ENCODE results near the gene PLVAP.

Gene PLVAP, protein sequence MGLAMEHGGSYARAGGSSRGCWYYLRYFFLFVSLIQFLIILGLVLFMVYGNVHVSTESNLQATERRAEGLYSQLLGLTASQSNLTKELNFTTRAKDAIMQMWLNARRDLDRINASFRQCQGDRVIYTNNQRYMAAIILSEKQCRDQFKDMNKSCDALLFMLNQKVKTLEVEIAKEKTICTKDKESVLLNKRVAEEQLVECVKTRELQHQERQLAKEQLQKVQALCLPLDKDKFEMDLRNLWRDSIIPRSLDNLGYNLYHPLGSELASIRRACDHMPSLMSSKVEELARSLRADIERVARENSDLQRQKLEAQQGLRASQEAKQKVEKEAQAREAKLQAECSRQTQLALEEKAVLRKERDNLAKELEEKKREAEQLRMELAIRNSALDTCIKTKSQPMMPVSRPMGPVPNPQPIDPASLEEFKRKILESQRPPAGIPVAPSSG

DNA sequence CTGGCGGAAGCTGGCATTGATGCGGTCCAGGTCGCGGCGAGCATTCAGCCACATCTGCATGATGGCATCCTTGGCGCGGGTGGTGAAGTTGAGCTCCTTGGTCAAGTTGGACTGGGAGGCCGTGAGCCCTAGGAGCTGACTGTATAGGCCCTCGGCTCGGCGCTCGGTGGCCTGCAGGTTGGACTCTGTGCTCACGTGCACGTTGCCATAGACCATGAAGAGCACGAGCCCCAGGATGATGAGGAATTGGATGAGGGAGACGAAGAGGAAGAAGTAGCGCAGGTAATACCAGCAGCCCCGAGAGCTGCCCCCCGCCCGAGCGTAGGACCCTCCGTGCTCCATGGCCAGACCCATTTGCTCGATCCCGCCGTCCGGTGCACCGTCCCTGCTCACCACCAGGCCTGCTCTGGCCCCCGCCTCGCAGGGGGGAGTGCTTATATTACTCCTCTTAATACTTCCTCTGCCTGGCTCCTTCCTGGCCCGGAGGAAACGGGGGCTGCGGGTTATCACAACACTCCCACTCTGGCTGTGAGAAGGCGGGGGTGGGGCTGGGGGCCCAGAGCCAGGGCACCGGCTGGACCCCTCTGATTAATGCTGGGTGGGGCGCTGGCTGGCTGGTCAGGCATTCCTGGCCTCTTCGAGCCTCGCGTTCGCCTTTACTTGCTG lies at the start of gene PLVAP:
Gene PLVAP (minus strand): TSS at position 408 of the 666 bp plus-strand sequence. CDS start 54 bp downstream, at position 354.
- no peak for DNase-seq (ENCODE audit: low read depth in 2 of 2)

GRCh38 chr19:17424743-17425365 lies 47.7 kb upstream of the PLVAP start:
- no peak for DNase-seq (ENCODE audit: low read depth in 2 of 2)

- DNase-seq (ENCODE audit: low read depth in 2 of 2) = no peak
Observed at GRCh38 chr19:17423429-17424208, 46.5 kb upstream of the PLVAP start.

GRCh38 chr19:17421942-17422341 lies 44.8 kb upstream of the PLVAP start:
- DNase-seq (ENCODE audit: low read depth in 2 of 2) = no peak

GRCh38 chr19:17420475-17420924 lies 43.4 kb upstream of the PLVAP start:
- DNase-seq (ENCODE audit: low read depth in 2 of 2) = no peak

- peak; percentile 91 to 93 for DNase-seq (ENCODE audit: low read depth in 2 of 2)
Observed at GRCh38 chr19:17419621-17420474, 42.7 kb upstream of the PLVAP start, which contains the start of gene MVB12A. Gene MVB12A, plus strand, starts transcription at chr19:17420047. Its CDS starts 89 bp downstream, at chr19:17420136.

- no peak for DNase-seq (ENCODE audit: low read depth in 2 of 2)
Observed at GRCh38 chr19:17419154-17419620, 42.0 kb upstream of the PLVAP start.

DNA sequence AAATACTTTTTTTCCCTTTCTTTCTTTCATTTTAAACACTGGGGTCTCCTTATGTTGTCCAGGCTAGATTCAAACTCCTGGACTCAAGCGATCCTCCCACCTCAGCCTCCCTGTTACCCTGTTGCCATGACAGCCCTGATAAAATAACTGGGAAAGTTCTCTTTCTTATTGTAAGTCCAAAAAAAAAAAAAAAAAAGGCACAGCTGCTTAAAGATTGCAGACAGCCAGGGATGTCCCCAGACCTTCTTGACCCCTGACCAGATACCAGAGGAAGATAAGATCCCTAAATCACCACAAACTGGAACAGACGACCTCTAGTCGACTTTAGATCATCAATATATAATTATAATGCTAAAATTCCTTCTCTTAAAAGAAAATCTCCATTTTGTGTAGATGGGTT lies 41.6 kb upstream of the PLVAP start:
- DNase-seq (ENCODE audit: low read depth in 2 of 2) = no peak

GRCh38 chr19:17415121-17415520 lies 38.0 kb upstream of the PLVAP start:
- DNase-seq (ENCODE audit: low read depth in 2 of 2) = no peak

GRCh38 chr19:17414097-17414496 lies 37.0 kb upstream of the PLVAP start:
- DNase-seq (ENCODE audit: low read depth in 2 of 2) = no peak

DNA sequence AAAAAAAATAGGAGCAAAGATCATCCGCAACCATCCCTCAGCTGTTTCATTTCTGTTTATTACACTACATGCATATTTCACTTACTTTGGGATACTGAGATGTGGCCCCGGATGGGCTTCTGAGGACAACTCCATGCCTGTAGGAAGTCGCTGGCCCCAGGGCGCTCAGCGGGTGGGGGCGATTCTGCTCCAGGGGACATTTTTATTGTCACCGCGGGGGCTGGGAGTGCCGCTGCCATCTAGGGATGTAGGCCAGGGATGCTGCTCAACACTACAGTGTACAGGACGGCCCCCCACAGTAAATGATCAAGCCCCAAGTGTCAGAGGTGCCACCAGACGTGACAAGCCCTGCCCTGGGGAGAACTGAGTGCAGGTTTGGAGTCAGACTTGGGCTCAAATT lies 34.7 kb upstream of the PLVAP start:
- no peak for DNase-seq (ENCODE audit: low read depth in 2 of 2)

DNA sequence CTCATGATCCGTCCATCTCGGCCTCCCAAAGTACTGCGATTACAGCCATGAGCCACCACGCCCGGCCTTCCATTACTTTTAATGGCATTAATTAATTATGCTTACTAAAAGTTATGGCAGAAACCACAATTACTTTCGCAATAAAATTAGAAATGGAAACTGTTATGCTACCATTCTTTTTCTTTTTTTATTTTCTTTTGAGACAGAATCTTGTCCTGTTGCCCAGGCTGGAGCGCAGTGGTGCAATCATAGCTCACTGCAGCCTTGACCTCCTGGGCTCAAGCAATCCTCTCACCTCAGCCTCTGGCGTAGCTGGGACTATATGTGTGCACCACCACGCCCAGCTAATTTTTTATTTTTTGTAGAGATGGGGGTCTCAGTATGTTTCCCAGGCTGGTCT lies 32.8 kb upstream of the PLVAP start:
- DNase-seq (ENCODE audit: low read depth in 2 of 2) = no peak

DNA sequence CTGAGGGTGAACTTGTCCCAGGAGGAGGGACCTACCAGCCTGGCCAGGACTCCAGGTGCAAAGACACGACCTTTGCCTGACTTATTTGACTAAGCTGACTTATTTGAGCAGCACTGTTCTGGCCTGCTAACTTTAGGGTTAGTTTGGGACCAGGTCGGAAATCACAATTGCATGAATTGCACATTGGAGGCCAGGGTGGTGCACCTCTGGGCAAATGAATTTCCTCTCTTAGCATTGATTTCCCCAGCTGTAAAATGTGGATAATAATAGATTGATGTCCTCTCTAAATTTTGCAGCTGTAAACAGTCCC lies 29.7 kb upstream of the PLVAP start:
- no peak for DNase-seq (ENCODE audit: low read depth in 2 of 2)

DNA sequence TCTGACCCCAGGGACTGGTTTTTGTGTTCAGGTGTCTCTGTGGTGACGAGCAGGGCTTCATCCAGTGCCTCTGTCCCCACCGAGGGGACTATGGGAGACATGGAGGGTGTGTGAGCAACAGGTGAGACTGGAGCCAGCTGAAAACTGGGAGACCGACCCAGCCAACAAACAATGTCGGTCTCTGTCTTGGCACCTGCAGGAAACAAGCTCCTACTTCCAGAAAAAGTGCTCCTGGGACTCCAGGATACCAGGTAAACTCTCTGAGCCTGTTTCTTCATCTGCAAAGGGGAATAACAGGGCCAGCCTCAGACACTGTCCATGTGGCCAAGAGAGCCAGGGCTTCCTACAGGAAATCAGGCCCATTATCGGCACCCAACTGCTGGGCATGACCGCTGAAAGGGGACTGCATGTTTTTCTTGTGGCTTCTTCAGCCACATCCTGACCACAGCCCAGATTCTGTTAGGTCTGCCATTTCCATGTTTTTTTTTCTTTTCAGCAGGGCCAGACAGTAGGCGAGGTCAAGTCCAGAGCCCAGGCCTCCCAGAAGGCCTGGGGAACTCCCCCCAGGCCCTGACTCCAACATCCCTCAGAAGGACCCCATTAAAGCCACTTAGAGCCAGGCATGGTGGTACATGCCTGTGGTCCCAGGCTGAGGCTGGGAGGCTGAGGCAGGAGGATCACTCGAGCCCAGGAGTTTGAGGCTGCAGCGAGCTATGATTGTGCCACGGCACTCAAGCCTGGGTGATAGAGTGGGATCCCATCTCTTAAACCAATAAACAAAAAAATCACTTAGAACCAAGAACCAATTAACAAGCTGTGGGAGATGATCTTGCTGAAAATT lies 29.1 kb upstream of the PLVAP start:
- DNase-seq (ENCODE audit: low read depth in 2 of 2) = no peak

GRCh38 chr19:17405250-17406045 lies 28.3 kb upstream of the PLVAP start, which contains the start of gene BST2:
Gene BST2, minus strand, starts transcription at chr19:17405630. Its CDS starts 55 bp downstream, at chr19:17405575.
- peak in 1 of 2 donors; percentile 36 for DNase-seq (ENCODE audit: low read depth in 2 of 2)

DNA sequence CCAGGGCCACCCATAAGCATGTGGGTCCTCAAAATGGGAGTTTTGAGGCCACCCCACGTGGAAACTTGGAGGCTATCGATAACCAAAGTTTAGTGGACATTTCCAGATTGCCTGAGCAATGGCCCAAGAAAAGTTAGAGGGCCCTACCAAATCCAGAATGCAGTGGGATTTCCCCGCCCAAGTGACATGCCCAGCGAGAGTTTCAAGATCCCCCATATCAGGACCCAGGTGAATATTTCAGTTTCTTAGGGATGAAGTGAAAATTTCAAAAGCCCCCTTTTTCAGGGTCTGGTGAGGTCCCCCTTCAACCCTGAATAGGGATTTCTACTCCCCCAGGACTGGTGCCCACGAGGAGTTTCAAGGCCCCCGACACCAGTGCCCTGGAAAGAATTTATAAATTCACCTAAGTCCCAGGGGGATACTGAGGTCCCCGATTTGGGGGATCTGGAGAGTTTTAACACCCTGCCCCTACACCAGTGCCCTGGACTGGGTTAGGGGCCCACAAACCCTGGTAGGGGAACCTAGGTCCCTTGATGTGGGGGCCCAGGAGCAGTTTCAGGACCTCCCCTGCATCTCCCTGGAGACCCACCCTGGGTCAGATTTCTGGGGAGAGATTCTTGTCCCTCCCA lies 27.6 kb upstream of the PLVAP start:
- no peak for DNase-seq (ENCODE audit: low read depth in 2 of 2)

DNA sequence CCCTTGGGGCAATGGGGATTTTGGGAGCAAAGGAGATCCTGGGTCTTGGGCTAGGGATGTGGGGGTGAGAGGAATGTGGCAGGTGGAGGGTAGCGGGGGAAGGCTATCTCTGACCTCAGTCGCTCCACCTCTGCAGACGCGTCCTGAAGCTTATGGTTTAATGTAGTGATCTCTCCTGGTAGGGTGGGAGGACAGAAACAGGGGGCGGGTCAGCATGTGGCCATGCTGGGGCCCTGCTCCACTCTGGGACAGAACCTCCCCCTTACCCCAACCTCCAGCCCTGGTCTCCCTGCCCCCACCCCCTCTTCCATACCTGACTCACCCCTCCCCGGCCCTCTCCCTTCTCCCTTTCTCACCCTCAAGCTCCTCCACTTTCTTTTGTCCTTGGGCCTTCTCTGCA lies 26.9 kb upstream of the PLVAP start:
- no peak for DNase-seq (ENCODE audit: low read depth in 2 of 2)

Data from stimulated activated CD8-positive, alpha-beta memory T cell treated with anti-CD3 and anti-CD28 coated beads, Interleukin-15, amount 100 ng/mL, for 4 hours (primary cell).